Liver (tissue), 9 donors: Measurements from ENCODE around the gene RALGPS1. TPM values are rescaled to one million over a fixed set of nuclear protein-coding genes. Genes with fewer than 3 reads are reported as not detected.

Experiments used
- DNase-seq: peaks from one replicate; pipeline ENCODE4 v3.0.0-alpha.2; 2017; ENCODE audit warnings: low spot score
- H3K27ac ChIP-seq, 2 donors: one replicate each; pipeline ENCODE4 v1.7.0; 2013; ENCODE audit warnings: inconsistent platforms in 2 of 2, low read length in 2 of 2, control low read depth in 1 of 2, low read depth in 1 of 2, mild to moderate bottlenecking in 1 of 2
- H3K27me3 ChIP-seq, 4 donors: one replicate each; pipeline versions ENCODE4 v1.6.1 to v1.7.0; 2013; ENCODE audit warnings: low read length in 3 of 4, inconsistent platforms in 1 of 4, mild to moderate bottlenecking in 1 of 4, moderate library complexity in 1 of 4; ENCODE audit not compliant: control insufficient read depth in 4 of 4, insufficient read depth in 4 of 4
- H3K36me3 ChIP-seq, 4 donors: one replicate each; pipeline versions ENCODE4 v1.6.1 to v1.7.0; 2013; ENCODE audit warnings: low read length in 3 of 4, mild to moderate bottlenecking in 3 of 4, low read depth in 1 of 4, moderate library complexity in 1 of 4; ENCODE audit not compliant: control insufficient read depth in 4 of 4, insufficient read depth in 3 of 4
- H3K4me1 ChIP-seq, 4 donors: one replicate each; pipeline versions ENCODE4 v1.6.1 to v1.7.0; 2013; ENCODE audit warnings: low read length in 3 of 4, mild to moderate bottlenecking in 3 of 4, moderate library complexity in 1 of 4; ENCODE audit not compliant: control insufficient read depth in 4 of 4, insufficient read depth in 4 of 4
- H3K4me3 ChIP-seq, 3 donors: one replicate each; pipeline versions ENCODE4 v1.6.1 to v1.7.0; 2013; ENCODE audit warnings: low read length in 3 of 3, control low read depth in 1 of 3, low read depth in 1 of 3, mild to moderate bottlenecking in 1 of 3
- H3K9ac ChIP-seq, 2 donors: one replicate each; pipeline ENCODE4 v1.7.0; 2013; ENCODE audit warnings: low read length in 2 of 2, mild to moderate bottlenecking in 2 of 2, moderate library complexity in 2 of 2, control low read depth in 1 of 2, low read depth in 1 of 2
- H3K9me3 ChIP-seq, 4 donors: one replicate each; pipeline versions ENCODE4 v1.6.1 to v1.7.0; 2013; ENCODE audit warnings: low read length in 3 of 4; ENCODE audit not compliant: control insufficient read depth in 4 of 4
- ATF3 ChIP-seq: IDR thresholded peaks from 2 replicates; pipeline ENCODE4 v1.6.1; 2016; ENCODE audit warnings: antibody characterized with exemption
- CTCF ChIP-seq: fragments of 150-350 bp; IDR thresholded peaks from 2 replicates; pipeline ENCODE4 v1.5.1; 2017; ENCODE audit warnings: improper control_type of control experiment, low read depth, low read length; ENCODE audit not compliant: missing input control
- EGR1 ChIP-seq, 2 donors: IDR thresholded peaks; 2 replicates each; pipeline ENCODE4 v1.6.1; 2016 to 2018; ENCODE audit warnings: antibody characterized with exemption in 2 of 2, low read depth in 2 of 2
- FOXA1 ChIP-seq: IDR thresholded peaks from 2 replicates; pipeline ENCODE4 v1.6.1; 2016; ENCODE audit warnings: antibody characterized with exemption
- FOXA2 ChIP-seq: IDR thresholded peaks from 2 replicates; pipeline ENCODE4 v1.6.1; 2016; ENCODE audit warnings: antibody characterized with exemption
- HNF4A ChIP-seq, 2 donors: conservative IDR thresholded peaks; 2 replicates each; pipeline ENCODE4 v1.6.1; 2016; ENCODE audit warnings: antibody characterized with exemption in 2 of 2, mild to moderate bottlenecking in 2 of 2
- HNF4G ChIP-seq: IDR thresholded peaks from 2 replicates; pipeline ENCODE4 v1.6.1; 2016; ENCODE audit warnings: antibody characterized with exemption
- JUND ChIP-seq, 2 donors: IDR thresholded peaks; 2 replicates each; pipeline ENCODE4 v1.6.1; 2016; ENCODE audit warnings: antibody characterized with exemption in 2 of 2
- MAX ChIP-seq: IDR thresholded peaks from 2 replicates; pipeline ENCODE4 v1.6.1; 2016; ENCODE audit warnings: antibody characterized with exemption
- NR2F2 ChIP-seq: IDR thresholded peaks from 2 replicates; pipeline ENCODE4 v1.6.1; 2016; ENCODE audit warnings: antibody characterized with exemption
- RAD21 ChIP-seq, 2 donors: IDR thresholded peaks; 2 replicates each; pipeline ENCODE4 v1.6.1; 2016; ENCODE audit warnings: antibody characterized with exemption in 2 of 2, mild to moderate bottlenecking in 2 of 2
- REST ChIP-seq: IDR thresholded peaks from 2 replicates; pipeline ENCODE4 v1.6.1; 2016; ENCODE audit warnings: antibody characterized with exemption, mild to moderate bottlenecking
- SP1 ChIP-seq: IDR thresholded peaks from 2 replicates; pipeline ENCODE4 v1.6.1; 2018; ENCODE audit warnings: antibody characterized with exemption, mild to moderate bottlenecking
- TAF1 ChIP-seq: conservative IDR thresholded peaks from 2 replicates; pipeline ENCODE4 v1.6.1; 2016; ENCODE audit warnings: antibody characterized with exemption, mild to moderate bottlenecking
- YY1 ChIP-seq: IDR thresholded peaks from 2 replicates; pipeline ENCODE4 v1.6.1; 2016; ENCODE audit warnings: antibody characterized with exemption, mild to moderate bottlenecking
- WGBS: extraction: QIAGEN DNeasy Blood & Tissue Kit; methylation state at CpG from one replicate; pipeline ENCODE4 v1.1.7; 2013; 5-methylcytosine and 5-hydroxymethylcytosine counted together
- polyA plus RNA-seq, 2 donors: library from polyadenylated mRNA; stranded (reverse) in 1 of 2; unstranded in 1 of 2; fragments of 200-250 nt in 1 of 2; fragments of >200 nt in 1 of 2; fragmentation: Nextera tagmentation in 1 of 2; extraction: Ambion mirVana in 1 of 2; gene quantifications; one replicate each; pipeline versions ENCODE4 v1.2.1 to v1.2.3, GENCODE V29; 2013 to 2015
- total RNA-seq, 2 donors: library from RNA; depleted of rRNA; stranded (reverse); fragments of >200 nt; gene quantifications; one replicate each; pipeline ENCODE4 v1.2.3, GENCODE V29; 2014
- donor health status: healthy.
- donor health status: healthy.
- donor health status: healthy.
- donor health status: healthy.
- donor health status: healthy.

RALGPS1 gene
- total and polyA plus RNA-seq, 4 donors = 1.4 to 2.7 (median 2.0) TPM

GRCh38 chr9:127012250-127012649 lies 97.7 kb downstream of the RALGPS1 start (continued):
- TF ChIP-seq REST = no peak
- no peak for TF ChIP-seq FOXA2
- TF ChIP-seq FOXA1 = no peak
- TF ChIP-seq SP1 = no peak
- TF ChIP-seq TAF1 = no peak

- no peaks in the 10 kb centered on the region for H3K4me1 ChIP-seq
- no peak for DNase-seq
- no peaks in the 10 kb centered on the region for H3K27me3 ChIP-seq
- no peaks in the 10 kb centered on the region for H3K9me3 ChIP-seq
- TF ChIP-seq MAX (no peak), YY1 (no peak), EGR1 (IDR thresholded peaks at IDR 0.05; ENCODE audit: low read depth in 2 of 2) (no peak), ATF3 (no peak), FOXA1 (no peak), TAF1 (no peak), FOXA2 (no peak), RAD21 (IDR thresholded peaks at IDR 0.05) (no peak), SP1 (no peak), REST (no peak), JUND (IDR thresholded peaks at IDR 0.05) (no peak), HNF4G (no peak), NR2F2 (no peak)
- no peak overlapping the region for H3K4me3 ChIP-seq
- 93% methylated on average over 5 of the region's 5 CpGs for WGBS
- no peak overlapping the region for H3K9ac ChIP-seq
- no peak overlapping the region for H3K27ac ChIP-seq
- H3K36me3 ChIP-seq = no peaks in the 10 kb centered on the region
Measured at GRCh38 chr9:127013597-127013996, 99.0 kb downstream of the RALGPS1 start.

- no peak for DNase-seq
- H3K27ac ChIP-seq = no peak overlapping the region
- WGBS = 84% methylated on average over 4 of the region's 4 CpGs
- TF ChIP-seq FOXA1 (no peak), TAF1 (no peak), CTCF (no peak), RAD21 (IDR thresholded peaks at IDR 0.05) (no peak), REST (no peak), HNF4A (conservative IDR thresholded peaks at IDR 0.05) (no peak), SP1 (no peak)
- H3K36me3 ChIP-seq = no peaks in the 10 kb centered on the region
- no peaks in the 10 kb centered on the region for H3K4me1 ChIP-seq
- no peak overlapping the region for H3K4me3 ChIP-seq
- H3K9ac ChIP-seq = no peak overlapping the region
- H3K27me3 ChIP-seq = no peaks in the 10 kb centered on the region
- H3K9me3 ChIP-seq = no peaks in the 10 kb centered on the region
Measured at GRCh38 chr9:127014216-127014909, 99.8 kb downstream of the RALGPS1 start.
